Endometrium (tissue), 2 donors: Measurements from ENCODE around the gene ZFP64.

Source experiments
- FAIRE-seq: peaks from 2 replicates; lab custom pipeline; 2012; peaks lifted over from hg19 to GRCh38; lab: Jason Lieb, UNC
- donor health status: control.
- donor health status: control.

Gene ZFP64

DNA sequence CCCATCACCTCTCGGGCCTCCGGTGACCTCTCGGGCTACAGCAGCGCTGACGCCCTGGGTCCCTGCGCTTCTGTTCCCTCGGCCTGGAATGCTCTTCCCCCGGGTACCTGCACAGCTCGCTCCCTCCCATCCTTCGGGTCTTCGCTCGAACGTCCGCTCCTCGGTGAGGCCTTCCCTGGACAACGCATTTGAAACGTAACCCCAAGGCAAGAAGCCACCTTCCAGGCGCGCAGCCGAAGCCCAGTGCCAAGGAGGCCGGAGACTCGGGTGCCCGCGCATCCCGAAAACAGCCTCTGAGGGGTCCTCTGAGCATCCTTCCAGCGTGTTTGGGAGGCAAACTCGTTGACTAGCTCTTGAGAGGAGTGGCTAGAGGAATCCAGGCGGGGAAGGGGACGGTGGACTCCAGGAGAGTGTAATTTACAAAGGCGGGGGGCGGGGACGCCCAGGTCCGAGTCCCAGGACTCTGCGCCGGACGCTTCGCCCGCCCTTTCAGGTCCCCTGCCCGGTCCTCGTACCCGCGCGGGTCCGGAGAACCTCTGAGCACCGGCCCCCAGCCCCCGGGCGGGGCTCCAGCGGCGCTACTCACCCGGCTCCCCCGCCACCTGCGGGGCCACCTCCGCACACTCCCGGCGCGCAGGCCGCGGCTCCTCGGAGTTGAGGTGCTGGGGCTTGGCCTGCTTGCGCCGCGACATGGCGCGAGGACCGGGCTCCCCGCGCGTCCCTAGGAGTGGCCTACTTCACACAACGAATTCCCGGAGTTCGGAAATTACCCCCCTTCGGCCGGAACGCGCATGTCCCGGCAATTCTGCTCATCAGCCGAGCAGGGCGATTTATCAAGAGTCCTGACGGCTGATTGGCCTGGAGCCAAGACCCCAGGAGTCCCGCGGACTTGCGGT is 86.8 kb downstream of the ZFP64 start:
- FAIRE-seq, result no peak

- no peak for FAIRE-seq
These were observed 87.5 kb downstream of the ZFP64 start for GRCh38 chr20:52103913-52104545.

DNA sequence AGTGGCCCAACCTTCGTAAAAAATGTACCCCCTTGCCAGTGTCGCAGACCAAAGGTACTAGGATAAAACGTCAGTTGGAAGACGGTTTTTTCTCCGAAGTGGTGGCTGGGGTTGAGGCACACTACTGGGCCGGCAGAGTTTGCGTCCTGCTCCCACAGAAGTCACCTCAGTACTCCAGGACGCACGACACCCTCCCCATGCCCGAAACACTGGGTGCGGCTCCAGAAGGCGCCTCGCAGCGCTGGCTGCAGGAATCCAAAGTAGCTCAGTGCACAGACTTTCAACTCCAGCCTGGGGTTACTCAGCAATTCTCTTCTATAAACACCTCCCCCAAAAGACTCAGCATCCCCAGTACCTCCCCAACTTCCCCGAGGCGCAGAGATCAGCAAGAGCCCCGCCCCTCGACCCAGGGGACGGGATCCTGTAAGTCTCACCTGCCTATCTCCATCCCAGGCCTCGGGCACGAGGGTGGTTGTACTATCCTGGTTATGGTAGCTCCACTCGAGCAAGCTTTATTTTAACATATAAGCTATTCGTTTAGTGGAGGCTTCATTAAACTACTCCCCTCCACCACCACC is 88.2 kb downstream of the ZFP64 start:
- FAIRE-seq, result no peak

DNA sequence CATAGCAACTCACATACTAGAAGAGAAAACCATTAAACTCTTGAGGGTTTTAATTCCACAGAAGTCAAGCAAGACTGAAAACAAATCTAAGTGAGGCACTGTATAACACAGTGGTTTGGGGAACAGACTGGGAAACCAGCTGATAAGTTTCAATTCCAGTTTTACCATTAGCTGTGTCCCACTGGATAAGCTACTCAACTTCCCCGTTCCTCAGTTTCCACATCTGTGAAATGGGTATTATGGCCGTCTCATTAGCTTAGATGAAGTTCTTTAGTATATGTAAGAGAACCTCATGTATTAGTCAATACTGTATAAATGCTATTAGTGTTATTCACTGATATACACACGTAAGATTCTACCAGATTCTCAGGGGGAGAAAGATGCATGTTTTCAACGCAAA is 89.0 kb downstream of the ZFP64 start:
- no peak for FAIRE-seq

GRCh38 chr20:52102126-52102525 is 89.5 kb downstream of the ZFP64 start:
- no peak for FAIRE-seq
